HG03280 (cell line): ENCODE results near the gene CFHR5.
A peak's percentile ranks its signal among the peaks of the same experiment; 100 is the strongest.
"Not testable (repeated sequence)": the region's sequence is repeated elsewhere in the genome, so short reads cannot be mapped to it uniquely, and the experiment has no call there.

Experiments
- ATAC-seq: cut with Tn5 transposase; IDR thresholded peaks from one replicate; pipeline ENCODE4 v1.9.1; 2021; ENCODE audit warnings: mild to moderate bottlenecking, moderate library complexity; ENCODE audit not compliant: unreplicated experiment

Gene CFHR5

GRCh38 chr1:197017558-197018146, 40.3 kb downstream of the CFHR5 start:
- no peak for ATAC-seq

- no peak for ATAC-seq
These were observed 44.4 kb downstream of the CFHR5 start for GRCh38 chr1:197021716-197022115.

GRCh38 chr1:197024460-197024859, 47.1 kb downstream of the CFHR5 start:
- ATAC-seq = no peak

DNA sequence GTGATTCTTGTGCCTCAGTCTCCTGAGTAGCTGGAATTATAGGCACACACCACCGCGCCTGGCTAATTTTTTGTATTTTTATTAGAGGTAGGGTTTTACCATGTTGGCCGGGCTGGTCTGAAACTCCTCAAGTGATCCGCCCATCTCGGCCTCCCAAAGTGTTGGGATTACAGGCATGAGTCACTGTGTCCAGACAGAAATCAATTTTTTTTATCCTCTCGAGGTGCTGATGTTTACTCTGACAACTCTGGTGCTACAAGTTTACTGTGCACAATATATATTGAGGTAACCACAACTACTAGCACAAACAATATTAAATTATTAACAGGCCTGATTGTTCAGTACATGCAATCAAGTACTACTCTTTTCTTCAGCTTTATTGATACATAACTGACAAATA, 50.0 kb downstream of the CFHR5 start:
- no peak for ATAC-seq

DNA sequence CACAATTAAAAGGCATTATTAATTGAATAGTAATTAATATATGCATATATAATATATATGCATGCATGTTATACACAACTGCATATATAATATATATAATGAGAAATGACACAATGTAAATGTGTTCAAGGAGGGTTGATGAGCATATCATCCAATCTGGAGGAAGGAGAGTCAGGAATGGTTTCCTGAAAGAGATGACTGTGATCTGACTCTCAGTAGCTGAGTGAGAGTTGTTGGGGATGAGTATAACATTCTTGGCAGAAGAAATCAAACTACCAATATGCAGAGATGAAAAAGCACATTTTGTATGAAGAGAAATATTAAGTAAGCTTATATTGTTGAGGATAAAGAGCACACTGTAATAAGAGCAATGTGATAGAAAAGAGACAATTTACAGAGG, 52.4 kb downstream of the CFHR5 start:
- no peak for ATAC-seq

DNA sequence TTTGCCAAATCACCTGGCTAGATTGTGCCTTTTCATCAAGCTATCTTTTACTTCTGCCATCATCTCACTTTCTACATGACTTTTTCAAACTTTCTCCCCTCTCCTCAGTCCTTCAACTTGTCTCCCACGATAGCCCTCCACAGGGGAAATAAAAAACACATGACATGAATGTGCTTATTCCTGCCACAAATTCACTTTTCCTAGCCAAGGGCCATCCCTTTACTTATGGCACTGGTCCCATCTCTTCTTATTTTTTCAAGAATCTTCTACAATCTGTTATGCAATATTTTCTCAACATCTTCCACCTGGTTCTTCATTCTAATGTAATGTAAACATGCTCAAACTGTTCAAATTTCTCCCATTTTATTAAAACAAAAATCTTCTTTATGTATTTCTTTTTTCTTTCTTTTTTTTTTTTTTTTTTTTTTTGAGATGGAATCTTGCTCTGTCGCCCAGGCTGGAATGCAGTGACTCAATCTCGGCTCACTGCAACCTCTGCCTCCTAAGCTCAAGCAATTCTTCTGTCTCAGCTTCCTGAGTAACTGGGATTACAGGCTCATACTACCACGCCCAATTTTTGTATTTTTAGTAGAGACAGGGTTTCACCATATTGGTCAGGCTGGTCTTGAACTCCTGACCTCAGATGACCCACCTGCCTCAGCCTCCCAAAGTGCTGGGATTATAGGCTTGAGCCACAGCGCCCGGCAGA, 57.4 kb downstream of the CFHR5 start:
- ATAC-seq = not testable (repeated sequence)

GRCh38 chr1:197036861-197037260, 59.5 kb downstream of the CFHR5 start:
- ATAC-seq = no peak

DNA sequence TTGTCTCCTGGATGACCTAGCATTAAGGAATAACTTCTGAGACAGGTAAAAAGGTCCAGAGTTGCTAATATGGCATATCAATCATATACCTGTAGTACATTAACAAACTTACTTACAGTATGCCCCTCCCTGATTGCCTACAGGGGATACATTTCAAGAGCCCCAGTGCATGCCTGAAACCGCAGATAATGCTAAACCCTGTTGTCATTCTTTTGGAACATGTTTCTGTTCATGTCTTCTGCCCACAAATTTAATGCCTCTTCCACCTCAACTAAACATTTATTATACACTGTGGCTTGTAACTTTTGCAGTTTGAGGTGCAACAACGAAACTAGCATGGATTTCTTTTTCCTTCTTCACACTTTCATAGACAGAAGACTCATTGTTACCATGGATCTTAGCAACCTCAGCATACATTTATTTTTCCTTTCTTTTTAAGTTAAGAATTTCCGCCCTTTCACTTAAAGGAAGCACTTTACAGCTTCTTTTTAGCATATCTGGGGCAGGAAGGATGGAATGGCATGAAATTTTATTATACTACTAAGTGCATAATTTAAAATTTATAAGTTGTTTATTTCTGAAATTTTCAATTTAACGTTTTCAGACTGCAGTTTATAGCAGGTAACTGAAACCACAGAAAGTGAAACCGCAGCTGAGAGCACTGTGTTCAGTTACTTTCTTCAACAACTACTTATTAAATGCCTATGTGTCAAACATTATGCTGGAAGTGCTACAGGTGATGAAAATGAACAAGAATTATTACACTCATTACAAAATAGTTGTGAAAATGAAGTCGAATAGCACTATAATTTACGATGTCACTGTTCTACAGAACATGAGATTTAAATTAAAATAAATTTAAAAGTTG, 64.4 kb downstream of the CFHR5 start:
- ATAC-seq = peak; percentile 71

DNA sequence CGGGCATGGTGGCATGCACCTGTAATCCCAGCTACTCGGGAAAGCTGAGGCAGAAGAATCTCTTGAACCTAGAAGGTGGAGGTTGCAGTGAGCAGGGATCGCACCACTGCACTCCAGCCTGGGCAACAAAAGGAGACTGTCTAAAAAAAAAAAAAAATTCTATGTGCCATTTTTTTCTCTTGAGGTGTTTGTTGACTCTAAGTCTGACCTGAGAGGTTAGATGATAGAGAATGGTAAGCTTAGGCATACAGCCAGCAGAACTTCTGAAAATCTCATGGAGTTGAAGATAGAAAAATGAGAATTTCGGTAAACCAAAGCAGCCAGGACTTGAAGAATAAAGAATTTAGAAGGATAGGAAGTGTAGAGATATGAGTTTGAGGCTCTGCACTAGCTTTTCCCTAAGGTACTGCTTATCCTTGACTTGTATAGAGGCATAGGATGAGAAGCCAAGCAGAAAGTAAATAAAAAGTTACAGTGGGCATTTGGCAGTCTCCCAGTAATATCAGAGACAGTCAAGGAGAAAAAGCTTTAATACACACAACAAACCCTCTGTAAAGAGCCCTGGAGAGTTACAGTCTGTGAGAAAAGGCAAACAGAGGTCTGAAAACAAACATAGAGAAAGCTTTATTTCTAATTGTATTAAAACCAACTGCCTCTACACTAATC, 65.5 kb downstream of the CFHR5 start:
- ATAC-seq = no peak

DNA sequence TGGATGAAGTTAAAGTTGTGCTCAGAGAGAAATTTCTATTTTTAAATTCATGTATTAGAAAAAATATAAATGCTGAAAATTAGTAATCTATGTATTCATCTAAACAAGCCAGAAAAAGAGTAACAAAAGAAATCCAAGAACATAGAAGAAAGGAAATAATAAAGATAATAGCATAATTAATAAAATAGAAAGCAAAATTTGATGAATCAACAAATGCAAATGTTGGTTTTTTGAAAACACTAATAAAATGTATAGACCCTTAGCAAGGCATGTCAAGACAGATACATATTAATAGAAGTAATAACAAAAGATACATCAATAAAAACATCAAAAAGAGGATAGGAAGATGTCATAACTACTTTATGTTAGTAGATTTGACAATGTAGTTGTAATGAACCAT, 71.7 kb downstream of the CFHR5 start:
- no peak for ATAC-seq
